Measurements from ENCODE around the gene CXCL13.

DNA sequence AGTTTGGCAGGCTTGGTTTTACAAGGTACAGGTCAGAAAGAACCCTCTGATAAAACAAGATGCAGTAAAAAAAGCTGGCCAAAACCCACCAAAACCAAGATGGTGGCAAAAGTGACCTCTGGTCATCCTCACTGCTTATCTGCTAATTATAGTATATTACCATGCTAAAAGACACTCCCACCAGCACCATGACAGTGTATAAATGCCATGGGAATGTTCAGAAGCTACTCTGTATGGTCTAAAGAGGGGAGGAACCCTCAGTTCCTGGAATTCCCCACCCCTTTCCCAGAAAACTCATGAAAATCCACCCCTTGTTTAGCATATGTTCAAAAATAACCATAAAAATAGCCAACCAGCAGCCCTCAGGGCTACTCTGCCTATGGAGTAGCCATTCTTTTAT lies 38.1 kb upstream of the CXCL13 start:
- no peak for TF ChIP-seq POLR2AphosphoS5 (IDR thresholded peaks at IDR 0.05)
- TF ChIP-seq, protein P1, sequence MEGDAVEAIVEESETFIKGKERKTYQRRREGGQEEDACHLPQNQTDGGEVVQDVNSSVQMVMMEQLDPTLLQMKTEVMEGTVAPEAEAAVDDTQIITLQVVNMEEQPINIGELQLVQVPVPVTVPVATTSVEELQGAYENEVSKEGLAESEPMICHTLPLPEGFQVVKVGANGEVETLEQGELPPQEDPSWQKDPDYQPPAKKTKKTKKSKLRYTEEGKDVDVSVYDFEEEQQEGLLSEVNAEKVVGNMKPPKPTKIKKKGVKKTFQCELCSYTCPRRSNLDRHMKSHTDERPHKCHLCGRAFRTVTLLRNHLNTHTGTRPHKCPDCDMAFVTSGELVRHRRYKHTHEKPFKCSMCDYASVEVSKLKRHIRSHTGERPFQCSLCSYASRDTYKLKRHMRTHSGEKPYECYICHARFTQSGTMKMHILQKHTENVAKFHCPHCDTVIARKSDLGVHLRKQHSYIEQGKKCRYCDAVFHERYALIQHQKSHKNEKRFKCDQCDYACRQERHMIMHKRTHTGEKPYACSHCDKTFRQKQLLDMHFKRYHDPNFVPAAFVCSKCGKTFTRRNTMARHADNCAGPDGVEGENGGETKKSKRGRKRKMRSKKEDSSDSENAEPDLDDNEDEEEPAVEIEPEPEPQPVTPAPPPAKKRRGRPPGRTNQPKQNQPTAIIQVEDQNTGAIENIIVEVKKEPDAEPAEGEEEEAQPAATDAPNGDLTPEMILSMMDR (IDR thresholded peaks at IDR 0.05): no peak
- no peak for TF ChIP-seq EP300 (IDR thresholded peaks at IDR 0.05)
